ENCODE measurements around the gene PAWR.
"Not testable (repeated sequence)": the region's sequence is repeated elsewhere in the genome, so short reads cannot be mapped to it uniquely, and the experiment has no call there.

PAWR gene

GRCh38 chr12:79686171-79686570 lies 4.6 kb downstream of the PAWR start:
- no peak for DNase-seq (ENCODE audit: low spot score)

- no peak for DNase-seq (ENCODE audit: low spot score)
Observed at GRCh38 chr12:79685068-79685467, 5.7 kb downstream of the PAWR start.

GRCh38 chr12:79684338-79684737 lies 6.4 kb downstream of the PAWR start:
- not testable (repeated sequence) for DNase-seq (ENCODE audit: low spot score)

GRCh38 chr12:79682593-79682992 lies 8.2 kb downstream of the PAWR start:
- DNase-seq (ENCODE audit: low spot score), result no peak

- no peak for DNase-seq (ENCODE audit: low spot score)
Observed at GRCh38 chr12:79681008-79681590, 9.7 kb downstream of the PAWR start.

GRCh38 chr12:79680051-79680450 lies 10.7 kb downstream of the PAWR start:
- no peak for DNase-seq (ENCODE audit: low spot score)

- DNase-seq (ENCODE audit: low spot score), result no peak
Observed at GRCh38 chr12:79678306-79678705, 12.5 kb downstream of the PAWR start.

GRCh38 chr12:79677672-79678071 lies 13.1 kb downstream of the PAWR start:
- no peak for DNase-seq (ENCODE audit: low spot score)

GRCh38 chr12:79676579-79676978 lies 14.2 kb downstream of the PAWR start:
- DNase-seq (ENCODE audit: low spot score), result no peak

- DNase-seq (ENCODE audit: low spot score), result no peak
Observed at GRCh38 chr12:79674629-79675028, 16.1 kb downstream of the PAWR start.

- no peak for DNase-seq (ENCODE audit: low spot score)
Observed at GRCh38 chr12:79673354-79673753, 17.4 kb downstream of the PAWR start.

- no peak for DNase-seq (ENCODE audit: low spot score)
Observed at GRCh38 chr12:79668113-79668512, 22.7 kb downstream of the PAWR start.

GRCh38 chr12:79665212-79665887 lies 25.4 kb downstream of the PAWR start:
- no peak for DNase-seq (ENCODE audit: low spot score)

- DNase-seq (ENCODE audit: low spot score), result no peak
Observed at GRCh38 chr12:79664518-79664917, 26.2 kb downstream of the PAWR start.

- no peak for DNase-seq (ENCODE audit: low spot score)
Observed at GRCh38 chr12:79662046-79662811, 28.5 kb downstream of the PAWR start.

- no peak for DNase-seq (ENCODE audit: low spot score)
Observed at GRCh38 chr12:79661629-79662028, 29.1 kb downstream of the PAWR start.

GRCh38 chr12:79659961-79660431 lies 30.8 kb downstream of the PAWR start:
- DNase-seq (ENCODE audit: low spot score), result no peak

GRCh38 chr12:79658221-79658620 lies 32.5 kb downstream of the PAWR start:
- DNase-seq (ENCODE audit: low spot score), result no peak

- DNase-seq (ENCODE audit: low spot score), result no peak
Observed at GRCh38 chr12:79657136-79657535, 33.6 kb downstream of the PAWR start.

- no peak for DNase-seq (ENCODE audit: low spot score)
Observed at GRCh38 chr12:79655036-79655435, 35.7 kb downstream of the PAWR start.

GRCh38 chr12:79652521-79652920 lies 38.2 kb downstream of the PAWR start:
- no peak for DNase-seq (ENCODE audit: low spot score)

GRCh38 chr12:79650440-79650839 lies 40.3 kb downstream of the PAWR start:
- DNase-seq (ENCODE audit: low spot score), result no peak

GRCh38 chr12:79648881-79649280 lies 41.9 kb downstream of the PAWR start:
- DNase-seq (ENCODE audit: low spot score), result no peak

Measured in pons (tissue), 1 donor.